Hepatocyte (in vitro differentiated cells): ENCODE measurements around the gene EPB41L4B. TPM values are rescaled to one million over a fixed set of nuclear protein-coding genes. Genes with fewer than 3 reads are reported as not detected.

Experiments
- DNase-seq: peaks from one replicate; pipeline ENCODE4 v3.0.0-alpha.2; 2016; ENCODE audit warnings: low spot score
- H2AFZ ChIP-seq: fragments of 200-600 bp; sonication (generic); 2 replicates; pipeline ENCODE4 v1.6.0; 2016; ENCODE audit warnings: antibody characterized with exemption, mild to moderate bottlenecking
- H3K27ac ChIP-seq: fragments of 200-600 bp; sonication (generic); 2 replicates; pipeline ENCODE4 v1.5.1; 2016; ENCODE audit warnings: mild to moderate bottlenecking
- H3K27me3 ChIP-seq: fragments of 200-600 bp; sonication (generic); 2 replicates; pipeline ENCODE4 v1.6.1; 2016
- H3K36me3 ChIP-seq: fragments of 200-600 bp; sonication (generic); replicated peaks from 2 replicates; pipeline ENCODE4 v1.5.1; 2016; ENCODE audit warnings: low read depth; ENCODE audit not compliant: insufficient read depth
- H3K4me1 ChIP-seq: fragments of 200-600 bp; sonication (generic); 2 replicates; pipeline ENCODE4 v1.5.1; 2016; ENCODE audit warnings: mild to moderate bottlenecking, moderate library complexity; ENCODE audit not compliant: insufficient read depth
- H3K4me2 ChIP-seq: fragments of 200-600 bp; sonication (generic); 2 replicates; pipeline ENCODE4 v1.6.0; 2016
- H3K4me3 ChIP-seq: fragments of 200-600 bp; sonication (generic); 2 replicates; pipeline ENCODE4 v1.5.1; 2016; ENCODE audit warnings: mild to moderate bottlenecking
- H3K79me2 ChIP-seq: fragments of 200-600 bp; sonication (generic); 2 replicates; pipeline ENCODE4 v1.6.0; 2017; ENCODE audit warnings: mild to moderate bottlenecking
- H3K9me2 ChIP-seq: fragments of 200-600 bp; sonication (generic); replicated peaks from 2 replicates; pipeline ENCODE4 v1.6.0; 2017; ENCODE audit warnings: mild to moderate bottlenecking; ENCODE audit not compliant: insufficient read depth
- H3K9me3 ChIP-seq: fragments of 200-600 bp; sonication (generic); 2 replicates; pipeline ENCODE4 v1.5.1; 2016; ENCODE audit warnings: low read depth, mild to moderate bottlenecking
- H4K20me1 ChIP-seq: fragments of 200-600 bp; sonication (generic); 2 replicates; pipeline ENCODE4 v1.6.0; 2016; ENCODE audit warnings: mild to moderate bottlenecking; ENCODE audit not compliant: insufficient read depth, poor library complexity, severe bottlenecking
- EZH2 ChIP-seq: fragments of 200-600 bp; sonication (generic); IDR thresholded peaks from 2 replicates; pipeline ENCODE4 v1.6.1; 2016; ENCODE audit warnings: antibody characterized with exemption, mild to moderate bottlenecking, borderline replicate concordance
- EZH2phosphoT487 ChIP-seq: fragments of 200-600 bp; sonication (generic); IDR thresholded peaks from one replicate; pipeline ENCODE4 v1.6.1; 2018; ENCODE audit warnings: antibody characterized with exemption, mild to moderate bottlenecking, low read depth, moderate library complexity; ENCODE audit not compliant: unreplicated experiment, severe bottlenecking
- WGBS: methylation state at CpG from one replicate; pipeline ENCODE4 v1.1.6; 2016; ENCODE audit warnings: low lambda C conversion rate; ENCODE audit errors: missing lambda C conversion rate; 5-methylcytosine and 5-hydroxymethylcytosine counted together
- polyA plus RNA-seq: library from polyadenylated mRNA; unstranded; fragments of >200 nt; fragmentation: Nextera tagmentation; extraction: Ambion mirVana; gene quantifications from 2 replicates; pipeline ENCODE4 v1.2.1, GENCODE V29; 2016
- total RNA-seq: library from RNA; depleted of rRNA; stranded (reverse); fragments of >200 nt; gene quantifications from 2 replicates; pipeline ENCODE4 v1.2.3, GENCODE V29; 2014
- TF ChIP-seq, protein P1 (sequence below): fragments of 200-600 bp; sonication (generic); IDR thresholded peaks from 2 replicates; pipeline ENCODE4 v1.5.1; 2016; ENCODE audit warnings: antibody characterized with exemption, mild to moderate bottlenecking; ENCODE audit not compliant: poor library complexity

The EPB41L4B gene
- total and polyA plus RNA-seq, 2 experiments from 2014 or later: 11.1 to 20.6 TPM

DNA sequence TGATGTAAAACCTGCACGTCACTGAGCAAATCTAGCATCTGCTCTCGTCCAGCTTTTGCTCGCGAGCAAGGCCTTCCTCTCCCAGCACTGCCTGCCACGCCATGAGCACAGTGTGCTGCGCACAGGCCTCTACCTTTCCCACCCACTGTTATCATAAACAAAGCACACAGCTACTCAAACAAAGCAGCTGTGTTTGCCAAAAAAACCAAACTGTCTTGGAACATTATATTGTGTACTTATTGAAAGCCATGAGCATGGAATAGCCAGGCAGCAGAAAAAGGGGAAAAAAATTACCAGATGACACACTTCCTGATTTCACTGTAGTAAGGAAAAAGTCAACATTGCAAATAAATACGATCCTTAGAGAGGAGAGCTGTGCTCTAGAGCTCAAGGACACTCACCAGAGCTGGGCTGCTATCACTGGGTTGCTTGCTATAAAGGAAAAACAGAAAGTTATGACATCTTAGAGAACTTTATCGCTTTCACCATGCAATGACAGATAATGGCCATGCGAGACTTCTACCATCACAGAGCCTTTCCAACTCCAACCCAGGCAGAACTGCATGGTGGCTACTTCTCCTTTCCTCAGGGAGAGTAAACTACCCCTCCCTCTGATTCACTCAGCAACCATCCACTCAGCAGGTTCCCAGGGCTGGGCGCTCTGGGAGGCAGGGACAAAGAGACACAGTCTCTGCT, 69.6 kb downstream of the EPB41L4B start:
- no peaks in the 10 kb centered on the region for H3K9me3 ChIP-seq
- no peaks in the 10 kb centered on the region for H3K9me2 ChIP-seq
- peaks cover 29% of the 10 kb centered on the region for H3K4me1 ChIP-seq
- H4K20me1 ChIP-seq: no peaks in the 10 kb centered on the region
- no peak for TF ChIP-seq EZH2phosphoT487
- TF ChIP-seq, protein P1, sequence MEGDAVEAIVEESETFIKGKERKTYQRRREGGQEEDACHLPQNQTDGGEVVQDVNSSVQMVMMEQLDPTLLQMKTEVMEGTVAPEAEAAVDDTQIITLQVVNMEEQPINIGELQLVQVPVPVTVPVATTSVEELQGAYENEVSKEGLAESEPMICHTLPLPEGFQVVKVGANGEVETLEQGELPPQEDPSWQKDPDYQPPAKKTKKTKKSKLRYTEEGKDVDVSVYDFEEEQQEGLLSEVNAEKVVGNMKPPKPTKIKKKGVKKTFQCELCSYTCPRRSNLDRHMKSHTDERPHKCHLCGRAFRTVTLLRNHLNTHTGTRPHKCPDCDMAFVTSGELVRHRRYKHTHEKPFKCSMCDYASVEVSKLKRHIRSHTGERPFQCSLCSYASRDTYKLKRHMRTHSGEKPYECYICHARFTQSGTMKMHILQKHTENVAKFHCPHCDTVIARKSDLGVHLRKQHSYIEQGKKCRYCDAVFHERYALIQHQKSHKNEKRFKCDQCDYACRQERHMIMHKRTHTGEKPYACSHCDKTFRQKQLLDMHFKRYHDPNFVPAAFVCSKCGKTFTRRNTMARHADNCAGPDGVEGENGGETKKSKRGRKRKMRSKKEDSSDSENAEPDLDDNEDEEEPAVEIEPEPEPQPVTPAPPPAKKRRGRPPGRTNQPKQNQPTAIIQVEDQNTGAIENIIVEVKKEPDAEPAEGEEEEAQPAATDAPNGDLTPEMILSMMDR: no peak
- no peak for TF ChIP-seq EZH2
- no peaks in the 10 kb centered on the region for H3K27me3 ChIP-seq
- H2AFZ ChIP-seq: peak overlapping the region; percentile 23
- no peak overlapping the region for H3K4me3 ChIP-seq
- H3K36me3 ChIP-seq: no peaks in the 10 kb centered on the region
- H3K79me2 ChIP-seq: no peaks in the 10 kb centered on the region
- H3K27ac ChIP-seq: peak overlapping the region; percentile 84
- peak overlapping the region; percentile 26 for H3K4me2 ChIP-seq
- peak; percentile 60 for DNase-seq
- 46% methylated on average over 10 of the region's 10 CpGs for WGBS

DNA sequence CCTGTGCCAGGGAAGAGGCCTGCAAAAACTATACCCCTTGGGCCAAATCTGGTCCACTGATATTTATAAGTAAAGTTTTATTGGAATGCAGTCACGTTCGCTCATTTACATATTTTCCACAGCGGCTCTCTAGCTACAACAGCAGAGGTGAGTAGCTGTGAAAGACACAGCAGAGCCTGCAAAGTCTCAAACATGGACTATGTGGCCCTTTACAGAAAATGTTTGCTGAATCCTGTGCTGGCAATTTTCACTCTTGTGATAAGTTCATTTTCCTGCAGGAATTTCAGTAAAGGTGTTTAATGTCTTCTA, 70.1 kb downstream of the EPB41L4B start:
- 94% methylated on average over 3 of the region's 3 CpGs for WGBS
- peak overlapping the region; percentile 26 for H3K4me2 ChIP-seq
- H4K20me1 ChIP-seq: no peaks in the 10 kb centered on the region
- no peak for DNase-seq
- no peak for TF ChIP-seq EZH2phosphoT487
- TF ChIP-seq, protein P1: no peak
- TF ChIP-seq EZH2: no peak
- no peak overlapping the region for H3K4me3 ChIP-seq
- no peaks in the 10 kb centered on the region for H3K9me3 ChIP-seq
- no peaks in the 10 kb centered on the region for H3K27me3 ChIP-seq
- H3K9me2 ChIP-seq: no peaks in the 10 kb centered on the region
- H3K36me3 ChIP-seq: no peaks in the 10 kb centered on the region
- H3K79me2 ChIP-seq: no peaks in the 10 kb centered on the region
- peak overlapping the region; percentile 84 for H3K27ac ChIP-seq
- H3K4me1 ChIP-seq: peaks cover 29% of the 10 kb centered on the region
- H2AFZ ChIP-seq: peak overlapping the region; percentile 23

DNA sequence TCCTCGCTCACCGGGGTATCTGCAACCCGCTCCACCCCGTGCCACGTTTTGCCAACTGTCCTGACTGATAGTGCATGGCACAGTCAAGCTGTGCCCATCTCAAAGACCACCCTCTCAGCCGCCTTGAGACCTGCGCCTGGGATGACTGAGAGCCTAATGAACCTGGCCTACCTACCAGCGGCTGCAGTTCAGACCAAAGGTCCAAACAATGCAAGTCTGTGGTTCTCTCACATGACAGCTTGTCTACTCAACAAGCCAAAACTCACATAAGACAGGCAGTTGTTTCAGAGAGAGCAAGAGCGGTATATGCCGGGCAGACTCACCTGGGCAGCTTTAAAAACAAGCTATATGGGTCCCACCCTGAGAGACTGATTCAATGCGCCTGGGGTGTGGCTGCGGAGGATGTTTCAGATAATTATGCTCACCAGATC, 70.5 kb downstream of the EPB41L4B start:
- TF ChIP-seq, protein P1: no peak
- no peak for TF ChIP-seq EZH2
- TF ChIP-seq EZH2phosphoT487: no peak
- Histone ChIP-seq H3K9me2 (no peaks in the 10 kb centered on the region), H3K9me3 (no peaks in the 10 kb centered on the region), H3K79me2 (no peaks in the 10 kb centered on the region), H3K27me3 (no peaks in the 10 kb centered on the region), H3K4me3 (no peak overlapping the region), H3K36me3 (no peaks in the 10 kb centered on the region), H3K4me1 (peaks cover 29% of the 10 kb centered on the region), H3K27ac (peak overlapping the region; percentile 84), H4K20me1 (no peaks in the 10 kb centered on the region), H3K4me2 (peak overlapping the region; percentile 26), H2AFZ (no peak overlapping the region)
- no peak for DNase-seq
- 93% methylated on average over 12 of the region's 12 CpGs for WGBS
